PC-9 (cell line): ENCODE measurements around the gene RGS6. TPM values are rescaled to one million over a fixed set of nuclear protein-coding genes. Genes with fewer than 3 reads are reported as not detected.

Experiments used
- BruUV-seq: library from RNA; stranded (reverse); fragments of 400-500 nt; replicated peaks from 2 replicates; lab custom pipeline; 2021; lab: Mats Ljungman, UMichigan
- CTCF ChIA-PET: fragments of 300-600 bp; sonication (Branson Sonifier 250); formaldehyde crosslinking; loops from one replicate; lab custom pipeline; 2022; ENCODE audit warnings: antibody characterized with exemption; lab: Charles Lee
- POLR2A ChIA-PET: fragments of 300-600 bp; sonication (Branson Sonifier 250); formaldehyde crosslinking; loops from one replicate; lab custom pipeline; 2022; ENCODE audit warnings: antibody characterized with exemption; ENCODE audit not compliant: unreplicated experiment; lab: Charles Lee
- DNase-seq, 2 experiments: peaks; one replicate each; pipeline versions ENCODE4 v3.0.0 to v3.0.0-alpha.2; 2015 to 2022; ENCODE audit warnings: mixed read lengths in 1 of 2
- H2AFZ ChIP-seq: fragments of 200-600 bp; sonication (generic); 2 replicates; pipeline ENCODE4 v1.8.1; 2017; ENCODE audit warnings: antibody characterized with exemption
- H3F3A ChIP-seq: fragments of 200-600 bp; sonication (generic); 2 replicates; pipeline ENCODE4 v1.8.1; 2017; ENCODE audit warnings: antibody characterized with exemption, mild to moderate bottlenecking, low read depth; ENCODE audit not compliant: insufficient read depth
- H3K27ac ChIP-seq: fragments of 200-600 bp; sonication (generic); 2 replicates; pipeline ENCODE4 v1.6.1; 2016; ENCODE audit warnings: mixed run types
- H3K27me3 ChIP-seq: fragments of 200-600 bp; sonication (generic); 2 replicates; pipeline ENCODE4 v1.6.1; 2016; ENCODE audit warnings: low read depth, mixed run types; ENCODE audit not compliant: insufficient read depth
- H3K36me3 ChIP-seq: fragments of 200-600 bp; sonication (generic); 2 replicates; pipeline ENCODE4 v1.6.1; 2016; ENCODE audit warnings: low read depth, mixed run types
- H3K4me1 ChIP-seq: fragments of 200-600 bp; sonication (generic); replicated peaks from 2 replicates; pipeline ENCODE4 v1.6.1; 2016; ENCODE audit warnings: mixed run types; ENCODE audit not compliant: insufficient read depth
- H3K4me2 ChIP-seq: fragments of 200-600 bp; sonication (generic); 2 replicates; pipeline ENCODE4 v1.6.1; 2017; ENCODE audit warnings: mixed run types
- H3K4me3 ChIP-seq: fragments of 200-600 bp; sonication (generic); 2 replicates; pipeline ENCODE4 v1.6.1; 2016; ENCODE audit warnings: mixed run types
- H3K79me2 ChIP-seq: fragments of 200-600 bp; sonication (generic); 2 replicates; pipeline ENCODE4 v1.6.1; 2017; ENCODE audit warnings: low read depth, mixed run types
- H3K9me2 ChIP-seq: fragments of 200-600 bp; sonication (generic); 2 replicates; pipeline ENCODE4 v1.8.1; 2017; ENCODE audit warnings: mild to moderate bottlenecking; ENCODE audit not compliant: insufficient read depth
- H3K9me3 ChIP-seq: fragments of 200-600 bp; sonication (generic); 2 replicates; pipeline ENCODE4 v1.8.1; 2016; ENCODE audit warnings: low read depth; ENCODE audit not compliant: insufficient read depth
- H4K20me1 ChIP-seq: fragments of 200-600 bp; sonication (generic); 2 replicates; pipeline ENCODE4 v1.8.1; 2017; ENCODE audit not compliant: insufficient read depth
- CTCF ChIP-seq: fragments of 200-600 bp; sonication (generic); conservative IDR thresholded peaks from 2 replicates; pipeline ENCODE4 v1.6.1; 2017; ENCODE audit warnings: mixed run types, antibody characterized with exemption, mild to moderate bottlenecking, moderate library complexity
- EZH2 ChIP-seq: fragments of 200-600 bp; sonication (generic); IDR thresholded peaks from 2 replicates; pipeline ENCODE4 v1.8.0; 2017; ENCODE audit warnings: antibody characterized with exemption, low read depth
- intact Hi-C: fragments of 100-400 bp; cut with micrococcal nuclease; formaldehyde crosslinking; loops from one replicate; pipeline ENCODE4 v1.10.0; 2022; ENCODE audit not compliant: unreplicated experiment
- total RNA-seq: library from RNA; stranded (reverse); gene quantifications from 2 replicates; pipeline ENCODE4 v1.2.3, GENCODE V29; 2021

Gene RGS6
- total RNA-seq, 1 experiment from 2014 or later: not detected

GRCh38 chr14:72549026-72549425, 616.8 kb downstream of the RGS6 start:
- DNase-seq: no peak
- POLR2A ChIA-PET: no interaction called here
- Histone ChIP-seq H4K20me1 (no peaks in the 10 kb centered on the region), H2AFZ (no peak overlapping the region), H3K79me2 (no peaks in the 10 kb centered on the region), H3K4me3 (no peak overlapping the region), H3K4me2 (no peak overlapping the region), H3K4me1 (no peaks in the 10 kb centered on the region), H3K9me2 (no peaks in the 10 kb centered on the region), H3K36me3 (no peaks in the 10 kb centered on the region), H3F3A (no peaks in the 10 kb centered on the region), H3K27ac (no peak overlapping the region), H3K27me3 (peaks cover 95% of the 10 kb centered on the region), H3K9me3 (no peaks in the 10 kb centered on the region)
- intact Hi-C loops: no loop called here
- TF ChIP-seq CTCF: no peak
- TF ChIP-seq EZH2: no peak
- CTCF ChIA-PET: no interaction called here
- no TSS peak for BruUV-seq

GRCh38 chr14:72549854-72550253, 617.6 kb downstream of the RGS6 start:
- H3K79me2 ChIP-seq: no peaks in the 10 kb centered on the region
- H3F3A ChIP-seq: no peaks in the 10 kb centered on the region
- H3K4me3 ChIP-seq: no peak overlapping the region
- no peak for DNase-seq
- no peaks in the 10 kb centered on the region for H3K4me1 ChIP-seq
- H3K27ac ChIP-seq: no peak overlapping the region
- H3K9me2 ChIP-seq: no peaks in the 10 kb centered on the region
- no peak for TF ChIP-seq EZH2
- no peak for TF ChIP-seq CTCF
- no peaks in the 10 kb centered on the region for H4K20me1 ChIP-seq
- H3K36me3 ChIP-seq: no peaks in the 10 kb centered on the region
- H3K27me3 ChIP-seq: peaks cover 95% of the 10 kb centered on the region
- ChIA-PET CTCF (no interaction called here), POLR2A (no interaction called here)
- intact Hi-C loops: no loop called here
- no peak overlapping the region for H3K4me2 ChIP-seq
- BruUV-seq: no TSS peak
- H3K9me3 ChIP-seq: no peaks in the 10 kb centered on the region
- no peak overlapping the region for H2AFZ ChIP-seq

- no TSS peak for BruUV-seq
- no peak for DNase-seq
Observed at GRCh38 chr14:72550513-72550912, 618.3 kb downstream of the RGS6 start.

More at GRCh38 chr14:72550513-72550912, 618.3 kb downstream of the RGS6 start:
- Histone ChIP-seq H4K20me1 (no peaks in the 10 kb centered on the region), H2AFZ (no peak overlapping the region), H3K36me3 (no peaks in the 10 kb centered on the region), H3F3A (no peaks in the 10 kb centered on the region), H3K79me2 (no peaks in the 10 kb centered on the region), H3K4me1 (no peaks in the 10 kb centered on the region), H3K27me3 (peaks cover 95% of the 10 kb centered on the region), H3K4me3 (no peak overlapping the region), H3K27ac (no peak overlapping the region), H3K9me2 (no peaks in the 10 kb centered on the region), H3K9me3 (no peaks in the 10 kb centered on the region), H3K4me2 (no peak overlapping the region)
- ChIA-PET POLR2A (no interaction called here), CTCF (no interaction called here)
- intact Hi-C loops: no loop called here
- TF ChIP-seq CTCF (no peak), EZH2 (no peak)
